HEK293 (cell line): ENCODE results near the gene AKAP1.

ENCODE experiments used
- GLIS1 ChIP-seq: fragments of 450-650 bp; formaldehyde crosslinking; IDR thresholded peaks from 2 replicates; pipeline ENCODE4 v1.5.1; 2016; ENCODE audit warnings: missing biosample characterization, missing genetic modification characterization
- PRDM4 ChIP-seq: fragments of 450-650 bp; formaldehyde crosslinking; IDR thresholded peaks from 2 replicates; pipeline ENCODE4 v1.5.1; 2017; ENCODE audit warnings: missing biosample characterization, missing genetic modification characterization
- REST ChIP-seq: fragments of 450-650 bp; formaldehyde crosslinking; IDR thresholded peaks from 2 replicates; pipeline ENCODE4 v1.5.1; 2016; ENCODE audit warnings: missing biosample characterization, missing genetic modification characterization
- SP7 ChIP-seq: fragments of 450-650 bp; formaldehyde crosslinking; IDR thresholded peaks from 2 replicates; pipeline ENCODE4 v1.5.1; 2016; ENCODE audit warnings: missing biosample characterization, missing genetic modification characterization
- TSHZ1 ChIP-seq: fragments of 450-650 bp; formaldehyde crosslinking; IDR thresholded peaks from 2 replicates; pipeline ENCODE4 v1.5.1; 2016; ENCODE audit warnings: missing biosample characterization, missing genetic modification characterization, borderline replicate concordance
- ZBTB1 ChIP-seq: fragments of 450-650 bp; formaldehyde crosslinking; IDR thresholded peaks from 2 replicates; pipeline ENCODE4 v1.5.1; 2016; ENCODE audit warnings: missing biosample characterization, missing genetic modification characterization
- ZBTB20 ChIP-seq: fragments of 450-650 bp; formaldehyde crosslinking; IDR thresholded peaks from 2 replicates; pipeline ENCODE4 v1.5.1; 2016; ENCODE audit warnings: missing biosample characterization, missing genetic modification characterization
- ZNF121 ChIP-seq: fragments of 450-650 bp; formaldehyde crosslinking; IDR thresholded peaks from 2 replicates; pipeline ENCODE4 v1.5.1; 2016; ENCODE audit warnings: missing biosample characterization, missing genetic modification characterization
- ZNF132 ChIP-seq: fragments of 450-650 bp; formaldehyde crosslinking; IDR thresholded peaks from 2 replicates; pipeline ENCODE4 v1.5.1; 2017; ENCODE audit warnings: missing biosample characterization, missing genetic modification characterization, borderline replicate concordance
- ZNF146 ChIP-seq: fragments of 450-650 bp; formaldehyde crosslinking; IDR thresholded peaks from 2 replicates; pipeline ENCODE4 v1.5.1; 2016; ENCODE audit warnings: missing biosample characterization, missing genetic modification characterization
- ZNF221 ChIP-seq: fragments of 450-650 bp; formaldehyde crosslinking; IDR thresholded peaks from 2 replicates; pipeline ENCODE4 v1.5.1; 2017; ENCODE audit warnings: missing biosample characterization, missing genetic modification characterization, borderline replicate concordance
- ZNF24 ChIP-seq: fragments of 450-650 bp; formaldehyde crosslinking; IDR thresholded peaks from 2 replicates; pipeline ENCODE4 v1.5.1; 2016; ENCODE audit warnings: missing biosample characterization, missing genetic modification characterization
- ZNF302 ChIP-seq: fragments of 450-650 bp; formaldehyde crosslinking; IDR thresholded peaks from 2 replicates; pipeline ENCODE4 v1.5.1; 2016; ENCODE audit warnings: missing biosample characterization, missing genetic modification characterization, low read depth
- ZNF341 ChIP-seq: fragments of 450-650 bp; formaldehyde crosslinking; IDR thresholded peaks from 2 replicates; pipeline ENCODE4; 2016; ENCODE audit warnings: low read depth, missing biosample characterization, missing genetic modification characterization
- ZNF391 ChIP-seq: fragments of 450-650 bp; formaldehyde crosslinking; IDR thresholded peaks from 2 replicates; pipeline ENCODE4 v1.5.1; 2016; ENCODE audit warnings: low read depth, missing biosample characterization, missing genetic modification characterization, borderline replicate concordance
- ZNF394 ChIP-seq: fragments of 450-650 bp; formaldehyde crosslinking; IDR thresholded peaks from 2 replicates; pipeline ENCODE4 v1.5.1; 2016; ENCODE audit warnings: missing biosample characterization, missing genetic modification characterization, mild to moderate bottlenecking, moderate library complexity, borderline replicate concordance
- ZNF398 ChIP-seq: fragments of 450-650 bp; formaldehyde crosslinking; IDR thresholded peaks from 2 replicates; pipeline ENCODE4 v1.5.1; 2017; ENCODE audit warnings: missing biosample characterization, missing genetic modification characterization
- ZNF529 ChIP-seq: fragments of 450-650 bp; formaldehyde crosslinking; IDR thresholded peaks from 2 replicates; pipeline ENCODE4 v1.5.1; 2017; ENCODE audit warnings: missing genetic modification characterization, missing biosample characterization; ENCODE audit not compliant: insufficient replicate concordance
- ZNF596 ChIP-seq: fragments of 450-650 bp; IDR thresholded peaks from 2 replicates; pipeline ENCODE4 v1.5.0; 2018; ENCODE audit warnings: missing biosample characterization, mild to moderate bottlenecking, missing genetic modification characterization, moderate library complexity
- ZNF623 ChIP-seq: fragments of 450-650 bp; formaldehyde crosslinking; IDR thresholded peaks from 2 replicates; pipeline ENCODE4 v1.5.1; 2016; ENCODE audit warnings: missing biosample characterization, missing genetic modification characterization
- ZNF624 ChIP-seq: fragments of 450-650 bp; formaldehyde crosslinking; IDR thresholded peaks from 2 replicates; pipeline ENCODE4 v1.5.1; 2017; ENCODE audit warnings: missing biosample characterization, missing genetic modification characterization
- ZNF677 ChIP-seq: fragments of 450-650 bp; IDR thresholded peaks from 2 replicates; pipeline ENCODE4 v1.5.0; 2018; ENCODE audit warnings: missing biosample characterization, mild to moderate bottlenecking, missing genetic modification characterization, moderate library complexity
- ZNF692 ChIP-seq: fragments of 450-650 bp; formaldehyde crosslinking; IDR thresholded peaks from 2 replicates; pipeline ENCODE4 v1.5.1; 2016; ENCODE audit warnings: missing biosample characterization, missing genetic modification characterization
- ZNF707 ChIP-seq: fragments of 450-650 bp; formaldehyde crosslinking; IDR thresholded peaks from 2 replicates; pipeline ENCODE4 v1.5.1; 2016; ENCODE audit warnings: missing biosample characterization, missing genetic modification characterization
- ZNF76 ChIP-seq: fragments of 450-650 bp; formaldehyde crosslinking; IDR thresholded peaks from 2 replicates; pipeline ENCODE4; 2016; ENCODE audit warnings: low read depth, missing biosample characterization, missing genetic modification characterization, borderline replicate concordance
- ZXDB ChIP-seq: fragments of 450-650 bp; formaldehyde crosslinking; IDR thresholded peaks from 2 replicates; pipeline ENCODE4 v1.5.1; 2016; ENCODE audit warnings: missing biosample characterization, missing genetic modification characterization

The AKAP1 gene

GRCh38 chr17:57086069-57086930 is 1.3 kb downstream of the AKAP1 start (continued):
- TF ChIP-seq ZNF221 (no peak), ZNF146 (tag by site-specific recombination) (no peak), PRDM4 (tag by site-specific recombination) (no peak), ZBTB20 (tag by site-specific recombination) (peak; percentile 92), REST (tag by site-specific recombination) (peak; percentile 43; the same call in 1 of the 2 replicates), ZNF76 (tag by site-specific recombination) (0 out of 2 replicates have a peak, but pooled peaks have one; percentile 63), SP7 (tag by site-specific recombination) (peak; percentile 12; the same call in 1 of the 2 replicates), ZNF624 (tag by site-specific recombination) (no peak), ZNF24 (tag by site-specific recombination) (no peak), TSHZ1 (tag by site-specific recombination) (no peak), ZNF677 (tag by site-specific recombination) (no peak), ZNF132 (tag by site-specific recombination) (no peak), ZNF692 (tag by site-specific recombination) (no peak), ZNF398 (tag by site-specific recombination) (0 out of 2 replicates have a peak, but pooled peaks have one; percentile 21), ZNF391 (tag by site-specific recombination) (no peak), ZNF623 (tag by site-specific recombination) (peak; percentile 1; the same call in 1 of the 2 replicates), ZBTB1 (no peak), ZNF394 (tag by site-specific recombination) (0 out of 2 replicates have a peak, but pooled peaks have one; percentile 14), ZNF529 (tag by site-specific recombination) (no peak), ZNF341 (peak; percentile 26; the same call in 1 of the 2 replicates), ZNF302 (no peak), ZXDB (tag by site-specific recombination) (peak; percentile 92; the same call in 1 of the 2 replicates), GLIS1 (tag by site-specific recombination) (peak; percentile 60), ZNF707 (no peak), ZNF121 (tag by site-specific recombination) (no peak), ZNF596 (no peak)
